Astrocyte of the spinal cord (primary cell): ENCODE measurements around the gene FDCSP.
"Not testable (repeated sequence)": the region's sequence is repeated elsewhere in the genome, so short reads cannot be mapped to it uniquely, and the experiment has no call there.

Experiments
- DNase-seq: peaks from one replicate; pipeline ENCODE4 v3.0.0; 2011; ENCODE audit warnings: low read depth, low spot score
- H3K4me3 ChIP-seq: 2 replicates; pipeline ENCODE4 v1.5.1; 2011; ENCODE audit warnings: low read depth, mild to moderate bottlenecking, low read length, moderate library complexity
- CTCF ChIP-seq: IDR thresholded peaks from 2 replicates; pipeline ENCODE4 v1.5.1; 2012; ENCODE audit warnings: low read depth, mild to moderate bottlenecking, low read length, inconsistent platforms
- in situ Hi-C: cut with HindIII; loops from 2 replicates; pipeline ENCODE4 v1.10.0; 2017; ENCODE audit warnings: low sequenced_read_pairs

The FDCSP gene

GRCh38 chr4:70236125-70236524, 10.2 kb downstream of the FDCSP start:
- in situ Hi-C loops: no loop called here
- no peak for DNase-seq
- H3K4me3 ChIP-seq: no peak overlapping the region
- TF ChIP-seq CTCF: no peak

DNA sequence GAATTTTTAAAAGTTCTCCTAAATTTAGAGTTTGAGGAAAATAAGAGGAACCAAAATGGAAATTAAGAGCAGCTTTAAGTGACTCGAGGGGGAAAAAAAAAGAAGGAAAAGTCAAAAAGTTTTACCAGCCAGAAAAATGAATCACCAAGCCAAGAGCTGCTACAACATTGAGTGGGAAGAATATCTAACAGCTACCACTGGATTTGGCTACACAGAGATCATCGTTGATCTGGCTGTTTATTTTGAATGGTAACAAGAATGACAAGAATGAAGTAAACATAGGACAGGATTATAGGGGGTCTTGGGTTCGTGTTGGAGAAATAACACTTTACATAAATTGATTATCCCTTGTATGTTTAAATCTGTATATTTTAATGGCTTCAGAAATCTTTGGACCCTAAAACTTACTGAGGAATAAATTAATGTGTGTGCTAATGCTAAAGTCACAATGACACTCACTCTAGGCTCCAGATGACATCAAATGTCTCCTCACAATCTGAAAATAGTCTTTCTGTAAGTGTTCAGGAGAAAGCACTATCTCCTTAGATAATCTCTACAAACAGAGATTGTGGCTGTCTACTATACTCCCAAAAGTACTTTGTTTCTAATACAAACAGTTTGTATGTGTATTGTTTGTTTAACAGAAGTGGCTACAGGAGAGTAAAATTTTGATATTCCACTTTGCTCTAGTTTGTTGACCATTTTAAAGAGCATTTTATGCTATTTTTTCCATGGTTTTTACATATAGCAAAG, 13.4 kb downstream of the FDCSP start:
- no peak for TF ChIP-seq CTCF
- in situ Hi-C loops: no loop called here
- DNase-seq: no peak
- H3K4me3 ChIP-seq: no peak overlapping the region

GRCh38 chr4:70239884-70240591, 14.1 kb downstream of the FDCSP start:
- DNase-seq: peak; percentile 13
- H3K4me3 ChIP-seq: no peak overlapping the region
- in situ Hi-C loops: no loop called here
- no peak for TF ChIP-seq CTCF

DNA sequence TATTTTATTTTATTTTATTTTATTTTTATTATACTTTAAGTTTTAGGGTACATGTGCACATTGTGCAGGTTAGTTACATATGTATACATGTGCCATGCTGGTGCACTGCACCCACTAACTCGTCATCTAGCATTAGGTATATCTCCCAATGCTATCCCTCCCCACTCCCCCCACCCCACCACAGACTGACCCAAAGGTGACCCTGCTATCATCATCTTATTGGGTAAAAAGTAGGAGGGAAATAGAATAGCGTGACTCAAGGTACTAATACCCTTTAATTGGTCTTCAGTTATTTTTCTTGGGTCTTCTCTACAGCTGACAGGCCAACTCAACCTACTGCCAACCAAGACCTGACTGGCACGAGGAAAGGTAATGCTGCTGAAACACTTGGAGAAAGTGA, 16.4 kb downstream of the FDCSP start, which contains the start of gene CSN3:
Gene CSN3, plus strand, starts transcription at position 301 of the 400 bp plus-strand sequence. CDS start 2,223 bp downstream, outside the sequence.
- H3K4me3 ChIP-seq, DNase-seq, in situ Hi-C loops: not testable (repeated sequence)

DNA sequence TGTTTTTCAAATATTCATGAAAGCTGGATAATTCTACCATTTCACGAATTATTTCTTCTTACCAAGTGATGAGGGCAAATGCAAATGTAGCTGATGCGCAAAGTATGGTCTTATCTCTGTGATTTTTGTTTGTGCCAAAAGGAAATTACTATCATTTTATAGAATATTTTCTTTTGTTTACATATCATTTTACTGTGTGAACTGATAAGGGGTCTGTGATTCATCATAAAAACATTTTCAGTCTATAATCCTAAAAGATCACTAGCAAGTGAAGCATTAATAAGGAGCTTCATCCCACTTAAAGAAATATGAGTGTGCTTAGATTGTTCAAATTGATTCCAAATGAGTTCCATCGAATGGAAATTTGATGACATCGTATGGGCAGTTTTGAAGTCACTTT, 17.2 kb downstream of the FDCSP start:
- in situ Hi-C loops: no loop called here
- no peak overlapping the region for H3K4me3 ChIP-seq
- TF ChIP-seq CTCF: no peak
- DNase-seq: no peak

DNA sequence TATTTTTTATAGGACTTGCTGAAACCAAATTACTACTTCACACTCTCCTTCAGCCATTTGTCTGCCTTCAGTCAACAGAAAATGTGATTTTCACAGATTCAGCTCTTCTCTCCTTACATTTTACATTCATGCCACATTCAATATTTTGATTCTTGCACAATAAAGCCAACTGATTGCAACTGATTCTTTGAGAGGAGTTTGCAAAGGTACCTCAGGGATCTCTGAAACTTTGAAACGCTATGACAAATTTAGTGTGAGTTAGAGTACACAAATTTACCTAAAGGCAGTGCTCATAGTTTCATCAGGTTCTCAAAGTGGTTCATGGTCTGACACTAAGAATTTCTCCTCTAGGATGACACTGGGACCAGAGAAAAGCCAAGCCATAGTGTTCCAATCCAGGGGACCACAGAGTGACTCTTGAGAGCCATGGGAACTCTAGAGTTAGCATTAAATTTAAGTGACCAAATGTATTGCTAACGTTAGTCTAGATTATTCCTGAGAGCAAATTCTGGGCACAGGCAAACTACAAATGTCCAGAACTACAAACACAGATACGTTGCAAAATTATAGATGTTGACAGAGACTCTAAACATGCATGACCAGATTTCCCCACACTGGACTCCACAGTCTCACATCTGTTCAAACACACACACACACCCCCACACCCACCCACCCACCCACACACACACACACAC, 25.5 kb downstream of the FDCSP start:
- no peak for TF ChIP-seq CTCF
- no peak overlapping the region for H3K4me3 ChIP-seq
- in situ Hi-C loops: no loop called here
- DNase-seq: no peak

GRCh38 chr4:70251945-70252277, 26.0 kb downstream of the FDCSP start:
- TF ChIP-seq CTCF: no peak
- H3K4me3 ChIP-seq: no peak overlapping the region
- in situ Hi-C loops: no loop called here
- DNase-seq: no peak
